ENCODE results near the gene ANKRD53. TPM values are rescaled to one million over a fixed set of nuclear protein-coding genes. Genes with fewer than 3 reads are reported as not detected.

The ANKRD53 gene
- total RNA-seq, 2 experiments from 2014 or later, result not detected

GRCh38 chr2:70941186-70941585 lies 37.2 kb upstream of the ANKRD53 start:
- TF ChIP-seq, protein P1, sequence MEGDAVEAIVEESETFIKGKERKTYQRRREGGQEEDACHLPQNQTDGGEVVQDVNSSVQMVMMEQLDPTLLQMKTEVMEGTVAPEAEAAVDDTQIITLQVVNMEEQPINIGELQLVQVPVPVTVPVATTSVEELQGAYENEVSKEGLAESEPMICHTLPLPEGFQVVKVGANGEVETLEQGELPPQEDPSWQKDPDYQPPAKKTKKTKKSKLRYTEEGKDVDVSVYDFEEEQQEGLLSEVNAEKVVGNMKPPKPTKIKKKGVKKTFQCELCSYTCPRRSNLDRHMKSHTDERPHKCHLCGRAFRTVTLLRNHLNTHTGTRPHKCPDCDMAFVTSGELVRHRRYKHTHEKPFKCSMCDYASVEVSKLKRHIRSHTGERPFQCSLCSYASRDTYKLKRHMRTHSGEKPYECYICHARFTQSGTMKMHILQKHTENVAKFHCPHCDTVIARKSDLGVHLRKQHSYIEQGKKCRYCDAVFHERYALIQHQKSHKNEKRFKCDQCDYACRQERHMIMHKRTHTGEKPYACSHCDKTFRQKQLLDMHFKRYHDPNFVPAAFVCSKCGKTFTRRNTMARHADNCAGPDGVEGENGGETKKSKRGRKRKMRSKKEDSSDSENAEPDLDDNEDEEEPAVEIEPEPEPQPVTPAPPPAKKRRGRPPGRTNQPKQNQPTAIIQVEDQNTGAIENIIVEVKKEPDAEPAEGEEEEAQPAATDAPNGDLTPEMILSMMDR (IDR thresholded peaks at IDR 0.05), result no peak
- intact Hi-C loops (cut with micrococcal nuclease), result no loop called here
- Mint-ChIP-seq H3K4me1 (ENCODE audit: low read depth) (no peaks in the 10 kb centered on the region), H3K36me3 (ENCODE audit: low read depth) (no peaks in the 10 kb centered on the region), H3K27me3 (peaks cover 10% of the 10 kb centered on the region), H3K4me3 (no peak overlapping the region), H3K27ac (no peak overlapping the region), H3K9me3 (no peaks in the 10 kb centered on the region)
- ChIA-PET CTCF (interaction anchor here (1.2 to 2.4 kb wide), 4 partner anchors 21 to 80 kb away, joined by 3 to 8 read pairs (median 4); no protein-coding TSS in a partner anchor), POLR2A (no interaction called here)
- ATAC-seq (no peak), DNase-seq (no peak)

GRCh38 chr2:70941701-70942100 lies 36.7 kb upstream of the ANKRD53 start:
- Mint-ChIP-seq H3K36me3 (ENCODE audit: low read depth) (no peaks in the 10 kb centered on the region), H3K27ac (no peak overlapping the region), H3K9me3 (no peaks in the 10 kb centered on the region), H3K4me1 (ENCODE audit: low read depth) (no peaks in the 10 kb centered on the region), H3K27me3 (peaks cover 11% of the 10 kb centered on the region), H3K4me3 (no peak overlapping the region)
- ChIA-PET CTCF (interaction anchor here (0.9 to 2.4 kb wide), 3 partner anchors 25 to 152 kb away, joined by 3 to 8 read pairs (median 3); partner anchors contain the start of gene FIGLA), POLR2A (no interaction called here)
- TF ChIP-seq, protein P1 (IDR thresholded peaks at IDR 0.05), result no peak
- intact Hi-C loops (cut with micrococcal nuclease), result no loop called here
- DNase-seq (no peak), ATAC-seq (no peak)

DNA sequence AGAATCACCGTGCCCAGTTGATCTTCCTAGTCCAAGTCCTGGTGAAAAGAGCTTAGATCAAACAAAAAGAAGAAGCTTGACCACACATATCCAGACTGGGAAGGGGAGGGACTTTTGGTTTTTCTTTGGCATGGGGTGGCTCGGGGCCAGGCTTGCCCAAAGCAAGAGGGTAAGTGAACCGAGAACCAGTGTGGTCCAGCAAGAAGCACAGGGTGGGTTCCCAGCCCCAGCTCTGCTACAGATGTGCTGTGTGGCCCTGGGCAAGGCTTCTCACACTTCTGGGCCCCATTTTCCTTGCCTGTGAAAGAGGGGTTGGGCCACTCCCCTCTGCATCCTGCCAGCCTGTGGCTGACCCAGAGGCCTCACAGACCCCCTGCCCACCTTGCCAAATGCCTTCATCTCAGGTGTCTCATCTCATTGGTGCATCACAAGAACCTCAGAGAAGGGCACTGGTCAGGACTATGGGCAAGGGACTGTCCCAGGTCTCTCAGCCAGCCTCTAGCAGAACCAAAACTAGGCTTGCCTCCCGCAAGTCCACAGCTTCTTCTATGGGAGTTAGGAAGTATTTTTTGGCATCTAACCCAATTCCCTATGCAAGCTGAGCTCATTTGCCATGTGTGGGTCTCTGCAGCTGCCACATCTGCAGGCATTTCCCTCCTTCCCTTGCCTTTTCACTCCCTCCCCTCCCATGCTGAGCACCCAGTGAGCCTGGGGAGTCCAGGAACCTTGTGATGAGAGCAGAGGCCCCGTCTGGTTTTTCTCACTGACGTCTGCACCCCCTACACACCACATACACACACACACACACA lies 35.8 kb upstream of the ANKRD53 start:
- Mint-ChIP-seq H3K36me3 (ENCODE audit: low read depth) (no peaks in the 10 kb centered on the region), H3K27me3 (peaks cover 12% of the 10 kb centered on the region), H3K4me1 (ENCODE audit: low read depth) (no peaks in the 10 kb centered on the region), H3K4me3 (no peak overlapping the region), H3K27ac (no peak overlapping the region), H3K9me3 (no peaks in the 10 kb centered on the region)
- DNase-seq (no peak), ATAC-seq (no peak)
- CTCF ChIA-PET, result interaction anchor here (0.6 to 2.4 kb wide), 6 partner anchors 21 to 153 kb away, joined by 3 to 8 read pairs (median 3); partner anchors contain the start of gene FIGLA
- POLR2A ChIA-PET, result interaction anchor here (0.6 kb wide), 1 partner anchor 30 kb away, joined by 3 read pairs; no protein-coding TSS in a partner anchor
- intact Hi-C loops (cut with micrococcal nuclease), result no loop called here
- TF ChIP-seq, protein P1 (IDR thresholded peaks at IDR 0.05), result no peak

DNA sequence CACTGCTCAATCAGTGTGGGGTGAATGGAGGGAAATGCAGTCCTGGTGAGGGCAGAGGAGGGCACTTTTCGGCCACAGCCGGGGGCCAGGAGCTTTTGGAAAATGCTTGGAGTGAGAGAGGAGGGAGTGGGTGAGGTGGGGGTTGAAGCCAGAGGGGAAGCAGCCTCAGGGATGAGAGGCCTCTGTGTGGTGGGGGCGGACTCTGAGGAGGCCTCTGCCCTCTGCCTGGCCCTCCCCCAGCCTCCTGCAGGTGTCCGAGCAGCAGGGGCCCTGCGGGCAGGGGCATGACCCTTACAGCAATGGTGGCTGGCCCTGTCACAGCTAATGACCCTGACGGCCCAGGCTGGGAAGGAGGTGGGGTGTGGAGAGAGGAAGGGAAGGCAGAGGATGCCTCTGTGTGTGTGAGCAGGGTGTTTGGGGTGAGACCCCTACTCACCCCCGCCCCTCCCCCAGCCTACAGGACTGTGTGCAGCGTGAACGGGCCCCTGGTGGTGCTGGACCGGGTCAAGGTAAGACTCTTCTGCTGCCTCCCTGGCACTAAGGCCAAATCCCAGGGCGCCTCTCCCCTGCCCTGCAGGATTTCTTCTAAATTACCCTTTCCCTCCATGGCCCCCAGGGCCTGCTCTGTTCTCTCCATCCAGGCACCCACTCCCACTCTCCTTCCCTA lies 35.1 kb upstream of the ANKRD53 start:
- Mint-ChIP-seq H3K9me3 (no peaks in the 10 kb centered on the region), H3K4me1 (ENCODE audit: low read depth) (peaks cover 5% of the 10 kb centered on the region), H3K4me3 (no peak overlapping the region), H3K36me3 (ENCODE audit: low read depth) (no peaks in the 10 kb centered on the region), H3K27ac (no peak overlapping the region), H3K27me3 (peaks cover 15% of the 10 kb centered on the region)
- ATAC-seq (no peak), DNase-seq (no peak)
- TF ChIP-seq, protein P1 (IDR thresholded peaks at IDR 0.05), result no peak
- ChIA-PET POLR2A (no interaction called here), CTCF (no interaction called here)
- intact Hi-C loops (cut with micrococcal nuclease), result no loop called here
